GM08714 (cell line): ENCODE results near the gene FBXO8.
"Not testable (repeated sequence)": the region's sequence is repeated elsewhere in the genome, so short reads cannot be mapped to it uniquely, and the experiment has no call there.

ENCODE experiments used
- H3K4me3 ChIP-seq: fragments of 200-500 bp; sonication (Bioruptor generic); 2 replicates; pipeline ENCODE4 v1.5.1; 2014; ENCODE audit warnings: mild to moderate bottlenecking, low read length, inconsistent platforms
- ZNF274 ChIP-seq: IDR thresholded peaks from 2 replicates; pipeline ENCODE4 v1.6.1; 2012; ENCODE audit warnings: mild to moderate bottlenecking, low read depth, low read length

The FBXO8 gene

GRCh38 chr4:174274436-174274835, 9.0 kb downstream of the FBXO8 start:
- no peak for TF ChIP-seq ZNF274
- no peak overlapping the region for H3K4me3 ChIP-seq

DNA sequence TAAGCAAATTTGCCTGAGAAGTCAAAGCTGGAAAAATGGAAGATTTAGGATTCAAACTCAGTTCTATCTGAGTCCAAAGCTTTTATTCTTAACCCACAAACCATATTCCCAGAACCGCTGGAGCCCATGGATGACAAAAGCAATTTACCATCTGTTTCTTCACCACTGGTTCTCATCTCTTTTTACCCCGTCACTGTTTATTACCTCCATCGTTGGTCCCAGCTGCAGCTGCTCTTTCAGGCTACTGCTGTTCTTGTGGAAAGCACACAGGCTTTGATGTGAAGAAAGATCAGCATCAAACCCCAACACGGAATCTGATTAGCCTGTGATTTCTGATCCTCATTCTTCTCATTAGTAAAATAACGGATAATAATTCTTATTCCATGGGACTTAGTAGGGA, 9.5 kb downstream of the FBXO8 start:
- TF ChIP-seq ZNF274: no peak

DNA sequence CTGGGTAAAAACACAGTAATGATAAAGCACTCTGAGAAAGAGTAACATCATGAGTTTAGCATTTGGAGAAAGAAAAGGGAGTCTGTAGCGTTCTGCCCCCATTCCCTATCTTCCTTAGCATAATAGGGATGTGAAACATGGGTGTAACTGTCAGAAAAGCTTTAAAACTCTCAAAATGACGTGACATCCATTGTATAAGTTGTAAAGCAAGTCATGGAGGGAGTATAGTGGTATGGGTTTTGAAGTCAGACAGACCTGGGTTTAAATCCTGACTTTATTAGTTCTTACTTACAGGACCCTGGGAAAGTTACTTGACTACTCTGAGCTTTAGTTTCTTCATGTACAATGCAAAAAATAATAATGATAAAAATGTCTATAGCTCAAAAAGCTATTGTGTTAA, 17.1 kb downstream of the FBXO8 start:
- H3K4me3 ChIP-seq: no peak overlapping the region
- TF ChIP-seq ZNF274: no peak

More for the DNA sequence above, 9.5 kb downstream of the FBXO8 start:
- H3K4me3 ChIP-seq: no peak overlapping the region

DNA sequence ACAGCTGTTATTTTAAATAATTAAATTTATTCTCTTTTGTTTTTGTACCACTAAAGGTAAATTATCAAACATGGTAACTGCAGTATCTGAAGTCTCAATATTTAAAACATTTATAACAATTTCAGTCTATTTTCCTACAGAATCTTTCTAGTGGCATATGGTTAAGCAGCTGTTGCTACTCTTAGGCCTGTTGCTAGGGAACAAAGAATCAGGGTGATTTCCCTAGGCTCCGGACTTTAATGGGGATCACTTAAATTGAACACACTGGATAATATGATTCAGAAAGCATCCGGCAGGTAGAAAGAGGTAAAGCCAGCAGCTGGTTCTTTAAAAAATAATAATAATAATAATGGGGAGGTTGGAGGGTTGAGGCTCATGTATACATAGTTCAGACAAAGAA, 17.6 kb downstream of the FBXO8 start:
- TF ChIP-seq ZNF274: no peak
- H3K4me3 ChIP-seq: no peak overlapping the region

GRCh38 chr4:174263445-174263736, 20.1 kb downstream of the FBXO8 start:
- no peak overlapping the region for H3K4me3 ChIP-seq
- no peak for TF ChIP-seq ZNF274

DNA sequence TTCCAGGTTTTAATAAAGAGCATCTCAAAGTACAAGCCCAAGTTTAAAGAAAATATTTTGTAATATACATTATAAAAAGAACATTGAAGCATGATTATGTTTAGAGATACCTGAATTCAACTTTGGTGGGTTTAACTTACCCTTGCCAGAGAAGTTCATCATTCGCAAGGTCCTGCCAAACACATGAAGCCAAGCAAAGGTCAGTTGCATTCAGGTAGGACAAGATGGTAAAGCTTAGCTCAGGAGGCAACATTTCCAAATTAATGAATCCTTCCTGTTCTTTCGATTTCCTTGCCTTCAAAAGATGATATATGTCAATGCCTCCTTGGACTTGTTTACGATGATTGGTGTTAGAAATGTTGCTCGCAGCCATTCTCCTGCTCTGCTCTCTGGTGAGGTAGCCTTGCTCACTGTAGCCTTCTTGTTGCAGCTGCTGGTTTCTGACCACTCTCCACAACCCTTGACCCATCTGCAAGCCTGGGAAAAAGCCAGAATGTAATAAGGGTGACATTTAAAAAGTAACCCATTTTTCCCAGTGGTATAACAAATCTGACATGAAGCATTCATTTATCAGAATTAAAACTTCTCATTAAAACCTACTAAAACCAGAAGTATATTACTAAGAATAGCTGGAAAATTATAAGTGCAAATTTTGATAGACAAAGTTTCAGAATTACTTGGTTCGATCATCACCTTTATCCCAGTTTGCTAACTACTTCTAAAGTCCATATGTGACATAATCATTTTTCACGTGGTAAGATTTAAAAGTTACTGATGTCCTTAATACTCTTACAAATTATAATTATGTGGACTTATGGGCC, 20.6 kb downstream of the FBXO8 start:
- no peak overlapping the region for H3K4me3 ChIP-seq
- no peak for TF ChIP-seq ZNF274

GRCh38 chr4:174261432-174261831, 22.0 kb downstream of the FBXO8 start:
- H3K4me3 ChIP-seq: not testable (repeated sequence)

DNA sequence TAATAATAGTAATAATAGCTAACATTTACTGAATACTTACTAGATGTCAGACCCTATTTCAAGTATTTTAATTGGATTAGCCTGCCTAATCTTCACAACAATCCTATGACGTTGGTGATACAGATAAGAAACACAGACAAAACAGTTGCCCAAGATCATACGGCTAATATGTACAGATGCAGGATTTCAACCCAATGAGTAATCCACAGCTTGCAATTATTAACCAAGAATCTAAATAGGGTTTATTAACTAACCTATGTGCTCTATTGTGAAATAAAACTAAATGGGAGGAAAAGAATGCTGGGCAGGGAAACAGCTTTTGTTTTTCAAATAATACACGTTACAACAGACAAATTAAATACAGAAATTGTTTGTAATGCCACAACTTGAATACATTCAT, 23.4 kb downstream of the FBXO8 start:
- no peak overlapping the region for H3K4me3 ChIP-seq
- TF ChIP-seq ZNF274: no peak

DNA sequence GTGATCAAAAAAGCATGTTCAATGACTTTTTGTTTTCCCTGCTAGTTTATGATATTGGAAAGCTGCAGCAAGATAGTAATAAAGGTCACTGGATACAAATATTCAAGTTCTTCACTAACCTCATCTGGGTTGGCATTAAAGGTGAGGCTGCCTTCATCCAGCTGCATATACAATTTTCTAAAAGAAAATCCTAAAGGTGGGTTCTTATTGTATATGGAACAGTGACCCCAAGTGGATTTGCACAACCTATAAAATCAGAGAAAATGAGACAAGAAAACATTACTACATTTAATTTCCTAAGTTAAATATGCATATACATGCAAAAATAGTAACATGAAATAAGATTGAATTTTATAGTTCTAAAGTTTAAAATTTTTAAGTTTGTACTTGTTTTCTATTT, 23.9 kb downstream of the FBXO8 start:
- H3K4me3 ChIP-seq: no peak overlapping the region
- no peak for TF ChIP-seq ZNF274

GRCh38 chr4:174256277-174256713, 27.2 kb downstream of the FBXO8 start:
- no peak for TF ChIP-seq ZNF274
- no peak overlapping the region for H3K4me3 ChIP-seq

DNA sequence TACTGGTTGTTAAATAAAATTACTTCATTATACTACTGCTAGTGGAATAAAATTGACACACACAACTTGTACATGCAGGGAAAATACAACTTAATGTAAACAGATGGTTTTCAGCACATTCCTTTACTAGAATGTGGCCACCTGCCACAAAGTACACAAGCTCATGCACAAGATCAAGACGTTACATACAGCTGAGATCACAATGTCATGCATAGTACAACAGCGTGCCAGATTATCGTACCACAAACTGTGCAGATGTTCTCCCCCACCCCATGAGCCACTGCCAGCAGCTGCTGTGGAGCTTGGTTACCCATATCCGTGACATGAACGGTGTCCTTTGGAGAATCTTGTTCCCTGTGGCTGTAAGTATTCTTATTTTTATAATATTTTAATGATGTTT, 27.7 kb downstream of the FBXO8 start:
- H3K4me3 ChIP-seq: no peak overlapping the region
- TF ChIP-seq ZNF274: no peak

GRCh38 chr4:174255374-174255773, 28.1 kb downstream of the FBXO8 start:
- TF ChIP-seq ZNF274: no peak
- H3K4me3 ChIP-seq: no peak overlapping the region

- TF ChIP-seq ZNF274: no peak
- H3K4me3 ChIP-seq: no peak overlapping the region
Measured at GRCh38 chr4:174254613-174255012, 28.9 kb downstream of the FBXO8 start.

- H3K4me3 ChIP-seq: no peak overlapping the region
- TF ChIP-seq ZNF274: no peak
Measured at GRCh38 chr4:174252412-174252811, 31.1 kb downstream of the FBXO8 start.

GRCh38 chr4:174248407-174248806, 35.1 kb downstream of the FBXO8 start:
- H3K4me3 ChIP-seq: no peak overlapping the region
- TF ChIP-seq ZNF274: no peak

GRCh38 chr4:174245714-174246113, 37.8 kb downstream of the FBXO8 start:
- no peak for TF ChIP-seq ZNF274

More at GRCh38 chr4:174245714-174246113, 37.8 kb downstream of the FBXO8 start:
- no peak overlapping the region for H3K4me3 ChIP-seq
